HEK293 (cell line): ENCODE results near the gene SYT13.

ENCODE experiments used
- ZNF114 ChIP-seq: fragments of 450-650 bp; formaldehyde crosslinking; IDR thresholded peaks from 2 replicates; pipeline ENCODE4 v1.5.0; 2017; ENCODE audit warnings: missing biosample characterization, missing genetic modification characterization
- ZNF175 ChIP-seq: fragments of 450-650 bp; formaldehyde crosslinking; IDR thresholded peaks from 2 replicates; pipeline ENCODE4 v1.5.1; 2016; ENCODE audit warnings: missing biosample characterization, missing genetic modification characterization
- ZNF404 ChIP-seq: fragments of 450-650 bp; formaldehyde crosslinking; IDR thresholded peaks from 2 replicates; pipeline ENCODE4 v1.5.1; 2017; ENCODE audit warnings: missing biosample characterization, missing genetic modification characterization
- ZNF423 ChIP-seq: fragments of 450-650 bp; formaldehyde crosslinking; IDR thresholded peaks from 2 replicates; pipeline ENCODE4 v1.5.1; 2016; ENCODE audit warnings: missing biosample characterization, missing genetic modification characterization
- ZNF571 ChIP-seq: fragments of 450-650 bp; formaldehyde crosslinking; IDR thresholded peaks from 2 replicates; pipeline ENCODE4 v1.5.0; 2017; ENCODE audit warnings: missing biosample characterization, missing genetic modification characterization
- TF ChIP-seq, protein P1 (sequence below): fragments of 450-650 bp; formaldehyde crosslinking; IDR thresholded peaks from 2 replicates; pipeline ENCODE4 v1.5.1; 2016; ENCODE audit warnings: missing biosample characterization, missing genetic modification characterization
- TF ChIP-seq, protein P2 (sequence below): fragments of 450-650 bp; formaldehyde crosslinking; IDR thresholded peaks from 2 replicates; pipeline ENCODE4 v1.5.1; 2016; ENCODE audit warnings: missing biosample characterization, missing genetic modification characterization
- TF ChIP-seq, protein P3 (sequence below): fragments of 450-650 bp; formaldehyde crosslinking; IDR thresholded peaks from 2 replicates; pipeline ENCODE4 v1.5.0; 2017; ENCODE audit warnings: missing biosample characterization, missing genetic modification characterization, borderline replicate concordance
- TF ChIP-seq, protein P4 (sequence below): fragments of 450-650 bp; formaldehyde crosslinking; IDR thresholded peaks from 2 replicates; pipeline ENCODE4 v1.5.1; 2016; ENCODE audit warnings: missing biosample characterization, missing genetic modification characterization
- TF ChIP-seq, protein P5 (sequence below): fragments of 450-650 bp; IDR thresholded peaks from 2 replicates; pipeline ENCODE4 v1.5.1; 2018; ENCODE audit warnings: missing biosample characterization, mild to moderate bottlenecking, missing genetic modification characterization

DNA sequence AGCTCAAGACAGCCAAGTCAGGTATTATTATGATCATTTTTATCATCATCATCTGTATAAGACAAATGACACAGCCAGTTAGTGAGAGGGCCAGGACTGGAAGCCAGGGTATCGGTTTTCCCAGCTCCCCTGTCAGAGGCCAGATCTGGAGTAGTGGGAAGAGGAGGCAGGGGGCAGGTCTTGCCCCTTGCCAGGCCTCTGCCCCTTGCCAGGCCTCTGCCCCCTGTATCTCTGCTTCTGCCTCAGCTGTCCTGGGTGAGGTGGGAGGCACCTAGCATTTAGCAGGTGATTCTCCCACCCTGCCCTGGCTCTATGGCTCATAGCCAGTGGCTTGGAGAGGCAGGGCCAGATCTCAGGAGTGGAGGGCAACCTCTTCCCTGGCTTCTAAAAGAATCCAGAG is 72.4 kb downstream of the SYT13 start:
- TF ChIP-seq ZNF571 (tag by site-specific recombination) = no peak
- TF ChIP-seq, protein P1, sequence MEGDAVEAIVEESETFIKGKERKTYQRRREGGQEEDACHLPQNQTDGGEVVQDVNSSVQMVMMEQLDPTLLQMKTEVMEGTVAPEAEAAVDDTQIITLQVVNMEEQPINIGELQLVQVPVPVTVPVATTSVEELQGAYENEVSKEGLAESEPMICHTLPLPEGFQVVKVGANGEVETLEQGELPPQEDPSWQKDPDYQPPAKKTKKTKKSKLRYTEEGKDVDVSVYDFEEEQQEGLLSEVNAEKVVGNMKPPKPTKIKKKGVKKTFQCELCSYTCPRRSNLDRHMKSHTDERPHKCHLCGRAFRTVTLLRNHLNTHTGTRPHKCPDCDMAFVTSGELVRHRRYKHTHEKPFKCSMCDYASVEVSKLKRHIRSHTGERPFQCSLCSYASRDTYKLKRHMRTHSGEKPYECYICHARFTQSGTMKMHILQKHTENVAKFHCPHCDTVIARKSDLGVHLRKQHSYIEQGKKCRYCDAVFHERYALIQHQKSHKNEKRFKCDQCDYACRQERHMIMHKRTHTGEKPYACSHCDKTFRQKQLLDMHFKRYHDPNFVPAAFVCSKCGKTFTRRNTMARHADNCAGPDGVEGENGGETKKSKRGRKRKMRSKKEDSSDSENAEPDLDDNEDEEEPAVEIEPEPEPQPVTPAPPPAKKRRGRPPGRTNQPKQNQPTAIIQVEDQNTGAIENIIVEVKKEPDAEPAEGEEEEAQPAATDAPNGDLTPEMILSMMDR (tag by site-specific recombination) = no peak
- no peak for TF ChIP-seq ZNF175 (tag by site-specific recombination)
- TF ChIP-seq, protein P2, sequence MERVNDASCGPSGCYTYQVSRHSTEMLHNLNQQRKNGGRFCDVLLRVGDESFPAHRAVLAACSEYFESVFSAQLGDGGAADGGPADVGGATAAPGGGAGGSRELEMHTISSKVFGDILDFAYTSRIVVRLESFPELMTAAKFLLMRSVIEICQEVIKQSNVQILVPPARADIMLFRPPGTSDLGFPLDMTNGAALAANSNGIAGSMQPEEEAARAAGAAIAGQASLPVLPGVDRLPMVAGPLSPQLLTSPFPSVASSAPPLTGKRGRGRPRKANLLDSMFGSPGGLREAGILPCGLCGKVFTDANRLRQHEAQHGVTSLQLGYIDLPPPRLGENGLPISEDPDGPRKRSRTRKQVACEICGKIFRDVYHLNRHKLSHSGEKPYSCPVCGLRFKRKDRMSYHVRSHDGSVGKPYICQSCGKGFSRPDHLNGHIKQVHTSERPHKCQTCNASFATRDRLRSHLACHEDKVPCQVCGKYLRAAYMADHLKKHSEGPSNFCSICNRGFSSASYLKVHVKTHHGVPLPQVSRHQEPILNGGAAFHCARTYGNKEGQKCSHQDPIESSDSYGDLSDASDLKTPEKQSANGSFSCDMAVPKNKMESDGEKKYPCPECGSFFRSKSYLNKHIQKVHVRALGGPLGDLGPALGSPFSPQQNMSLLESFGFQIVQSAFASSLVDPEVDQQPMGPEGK (tag by site-specific recombination) = no peak
- TF ChIP-seq ZNF423 (tag by site-specific recombination) = no peak
- no peak for TF ChIP-seq ZNF114 (tag by site-specific recombination)
- TF ChIP-seq ZNF404 (tag by site-specific recombination) = no peak
- TF ChIP-seq, protein P3, sequence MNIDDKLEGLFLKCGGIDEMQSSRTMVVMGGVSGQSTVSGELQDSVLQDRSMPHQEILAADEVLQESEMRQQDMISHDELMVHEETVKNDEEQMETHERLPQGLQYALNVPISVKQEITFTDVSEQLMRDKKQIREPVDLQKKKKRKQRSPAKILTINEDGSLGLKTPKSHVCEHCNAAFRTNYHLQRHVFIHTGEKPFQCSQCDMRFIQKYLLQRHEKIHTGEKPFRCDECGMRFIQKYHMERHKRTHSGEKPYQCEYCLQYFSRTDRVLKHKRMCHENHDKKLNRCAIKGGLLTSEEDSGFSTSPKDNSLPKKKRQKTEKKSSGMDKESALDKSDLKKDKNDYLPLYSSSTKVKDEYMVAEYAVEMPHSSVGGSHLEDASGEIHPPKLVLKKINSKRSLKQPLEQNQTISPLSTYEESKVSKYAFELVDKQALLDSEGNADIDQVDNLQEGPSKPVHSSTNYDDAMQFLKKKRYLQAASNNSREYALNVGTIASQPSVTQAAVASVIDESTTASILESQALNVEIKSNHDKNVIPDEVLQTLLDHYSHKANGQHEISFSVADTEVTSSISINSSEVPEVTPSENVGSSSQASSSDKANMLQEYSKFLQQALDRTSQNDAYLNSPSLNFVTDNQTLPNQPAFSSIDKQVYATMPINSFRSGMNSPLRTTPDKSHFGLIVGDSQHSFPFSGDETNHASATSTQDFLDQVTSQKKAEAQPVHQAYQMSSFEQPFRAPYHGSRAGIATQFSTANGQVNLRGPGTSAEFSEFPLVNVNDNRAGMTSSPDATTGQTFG (tag by site-specific recombination) = no peak
- TF ChIP-seq, protein P4, sequence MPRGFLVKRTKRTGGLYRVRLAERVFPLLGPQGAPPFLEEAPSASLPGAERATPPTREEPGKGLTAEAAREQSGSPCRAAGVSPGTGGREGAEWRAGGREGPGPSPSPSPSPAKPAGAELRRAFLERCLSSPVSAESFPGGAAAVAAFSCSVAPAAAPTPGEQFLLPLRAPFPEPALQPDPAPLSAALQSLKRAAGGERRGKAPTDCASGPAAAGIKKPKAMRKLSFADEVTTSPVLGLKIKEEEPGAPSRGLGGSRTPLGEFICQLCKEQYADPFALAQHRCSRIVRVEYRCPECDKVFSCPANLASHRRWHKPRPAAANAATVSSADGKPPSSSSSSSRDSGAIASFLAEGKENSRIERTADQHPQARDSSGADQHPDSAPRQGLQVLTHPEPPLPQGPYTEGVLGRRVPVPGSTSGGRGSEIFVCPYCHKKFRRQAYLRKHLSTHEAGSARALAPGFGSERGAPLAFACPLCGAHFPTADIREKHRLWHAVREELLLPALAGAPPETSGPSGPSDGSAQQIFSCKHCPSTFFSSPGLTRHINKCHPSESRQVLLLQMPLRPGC = no peak
- TF ChIP-seq, protein P5, sequence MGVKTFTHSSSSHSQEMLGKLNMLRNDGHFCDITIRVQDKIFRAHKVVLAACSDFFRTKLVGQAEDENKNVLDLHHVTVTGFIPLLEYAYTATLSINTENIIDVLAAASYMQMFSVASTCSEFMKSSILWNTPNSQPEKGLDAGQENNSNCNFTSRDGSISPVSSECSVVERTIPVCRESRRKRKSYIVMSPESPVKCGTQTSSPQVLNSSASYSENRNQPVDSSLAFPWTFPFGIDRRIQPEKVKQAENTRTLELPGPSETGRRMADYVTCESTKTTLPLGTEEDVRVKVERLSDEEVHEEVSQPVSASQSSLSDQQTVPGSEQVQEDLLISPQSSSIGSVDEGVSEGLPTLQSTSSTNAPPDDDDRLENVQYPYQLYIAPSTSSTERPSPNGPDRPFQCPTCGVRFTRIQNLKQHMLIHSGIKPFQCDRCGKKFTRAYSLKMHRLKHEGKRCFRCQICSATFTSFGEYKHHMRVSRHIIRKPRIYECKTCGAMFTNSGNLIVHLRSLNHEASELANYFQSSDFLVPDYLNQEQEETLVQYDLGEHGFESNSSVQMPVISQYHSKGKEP (tag by site-specific recombination) = no peak
